Fibroblast of lung (primary cell): ENCODE results near the gene PDS5B.

ENCODE experiments used
- EZH2 ChIP-seq: IDR thresholded peaks from 2 replicates; pipeline ENCODE4 v1.5.1; 2012; ENCODE audit warnings: low read length, control low read depth, mild to moderate bottlenecking; ENCODE audit errors: missing control alignments
- TF ChIP-seq, protein P1 (sequence below), 2 donors: IDR thresholded peaks in 1 of 2; conservative IDR thresholded peaks in 1 of 2; 1 replicate in 1 of 2; 2 replicates in 1 of 2; pipeline ENCODE4 v1.5.1; 2011 to 2012; ENCODE audit warnings: low read length in 2 of 2, control low read depth in 1 of 2, inconsistent platforms in 1 of 2, low read depth in 1 of 2, mild to moderate bottlenecking in 1 of 2

DNA sequence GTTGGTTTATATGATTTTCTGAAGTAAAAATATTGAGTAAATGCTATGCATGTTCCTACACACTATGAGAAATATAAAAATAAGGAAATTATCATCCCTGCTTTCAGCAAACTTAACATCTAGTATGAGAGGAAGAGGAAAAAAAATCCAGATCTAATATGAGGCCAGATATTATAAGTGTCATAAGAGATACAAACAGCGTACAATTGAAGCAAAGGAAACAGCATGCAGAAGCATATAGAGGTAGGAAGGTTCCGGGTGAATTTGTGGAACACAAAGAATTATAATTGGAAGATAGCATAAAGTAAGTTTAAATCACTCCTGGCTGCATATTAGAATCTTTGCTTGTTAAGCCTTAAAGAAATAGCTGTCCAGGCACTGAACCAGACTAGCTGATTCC lies 88.3 kb downstream of the PDS5B start:
- TF ChIP-seq, protein P1, sequence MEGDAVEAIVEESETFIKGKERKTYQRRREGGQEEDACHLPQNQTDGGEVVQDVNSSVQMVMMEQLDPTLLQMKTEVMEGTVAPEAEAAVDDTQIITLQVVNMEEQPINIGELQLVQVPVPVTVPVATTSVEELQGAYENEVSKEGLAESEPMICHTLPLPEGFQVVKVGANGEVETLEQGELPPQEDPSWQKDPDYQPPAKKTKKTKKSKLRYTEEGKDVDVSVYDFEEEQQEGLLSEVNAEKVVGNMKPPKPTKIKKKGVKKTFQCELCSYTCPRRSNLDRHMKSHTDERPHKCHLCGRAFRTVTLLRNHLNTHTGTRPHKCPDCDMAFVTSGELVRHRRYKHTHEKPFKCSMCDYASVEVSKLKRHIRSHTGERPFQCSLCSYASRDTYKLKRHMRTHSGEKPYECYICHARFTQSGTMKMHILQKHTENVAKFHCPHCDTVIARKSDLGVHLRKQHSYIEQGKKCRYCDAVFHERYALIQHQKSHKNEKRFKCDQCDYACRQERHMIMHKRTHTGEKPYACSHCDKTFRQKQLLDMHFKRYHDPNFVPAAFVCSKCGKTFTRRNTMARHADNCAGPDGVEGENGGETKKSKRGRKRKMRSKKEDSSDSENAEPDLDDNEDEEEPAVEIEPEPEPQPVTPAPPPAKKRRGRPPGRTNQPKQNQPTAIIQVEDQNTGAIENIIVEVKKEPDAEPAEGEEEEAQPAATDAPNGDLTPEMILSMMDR (conservative IDR thresholded peaks at IDR 0.05 in 1 of 2, IDR thresholded peaks at IDR 0.05 in 1 of 2; ENCODE audit: low read depth in 1 of 2, low read length in 2 of 2): no peak
- no peak for TF ChIP-seq EZH2
